Endodermal cell (in vitro differentiated cells): ENCODE data around the gene CNTNAP4. TPM values are rescaled to one million over a fixed set of nuclear protein-coding genes. Genes with fewer than 3 reads are reported as not detected.

Source experiments
- DNase-seq: peaks from one replicate; pipeline ENCODE4 v3.0.0-alpha.2; 2017
- H3K27ac ChIP-seq: 2 replicates; pipeline ENCODE4 v1.5.1; 2013; ENCODE audit warnings: mild to moderate bottlenecking, low read depth, low read length, moderate library complexity
- H3K27me3 ChIP-seq: 2 replicates; pipeline ENCODE4 v1.6.1; 2013; ENCODE audit warnings: mild to moderate bottlenecking, low read length, moderate library complexity; ENCODE audit not compliant: insufficient read depth, control insufficient read depth, poor library complexity, severe bottlenecking
- H3K36me3 ChIP-seq: 2 replicates; pipeline ENCODE4 v1.7.0; 2013; ENCODE audit warnings: mild to moderate bottlenecking, low read length, moderate library complexity; ENCODE audit not compliant: control insufficient read depth, insufficient read depth
- H3K4me1 ChIP-seq: one replicate; pipeline ENCODE4 v1.7.0; 2013; ENCODE audit warnings: low read length; ENCODE audit not compliant: control insufficient read depth, insufficient read depth
- H3K4me3 ChIP-seq: 2 replicates; pipeline ENCODE4 v1.5.1; 2013; ENCODE audit warnings: mild to moderate bottlenecking, low read length, moderate library complexity
- H3K9ac ChIP-seq: 2 replicates; pipeline ENCODE4 v1.6.1; 2013; ENCODE audit warnings: mild to moderate bottlenecking, low read length, moderate library complexity; ENCODE audit not compliant: poor library complexity, severe bottlenecking; ENCODE audit errors: extremely low read depth
- H3K9me3 ChIP-seq: 2 replicates; pipeline ENCODE4 v1.6.1; 2013; ENCODE audit warnings: mild to moderate bottlenecking, low read length, moderate library complexity; ENCODE audit not compliant: control insufficient read depth
- H3K27ac Mint-ChIP-seq: 2 replicates; pipeline ENCODE4 v1.8.0; 2020; ENCODE audit warnings: mixed read lengths
- H3K27me3 Mint-ChIP-seq: 2 replicates; pipeline ENCODE4 v1.8.0; 2021; ENCODE audit warnings: mild to moderate bottlenecking, mixed read lengths; ENCODE audit not compliant: insufficient read depth
- H3K36me3 Mint-ChIP-seq: 2 replicates; pipeline ENCODE4 v1.8.0; 2020; ENCODE audit warnings: low read depth, mixed read lengths
- H3K4me1 Mint-ChIP-seq: 2 replicates; pipeline ENCODE4 v1.8.0; 2020; ENCODE audit warnings: mixed read lengths
- H3K4me3 Mint-ChIP-seq: 2 replicates; pipeline ENCODE4 v1.8.0; 2020; ENCODE audit warnings: mild to moderate bottlenecking, moderate library complexity, mixed read lengths
- H3K9me3 Mint-ChIP-seq: 2 replicates; pipeline ENCODE4 v1.8.0; 2020; ENCODE audit warnings: mild to moderate bottlenecking, mixed read lengths
- CTCF ChIP-seq: fragments of 200-600 bp; sonication (generic); conservative IDR thresholded peaks from 2 replicates; pipeline ENCODE4 v1.5.0; 2021; ENCODE audit warnings: antibody characterized with exemption, mild to moderate bottlenecking
- WGBS, 2 experiments: methylation state at CpG; one replicate each; pipeline versions ENCODE4 v1.1.5 to v1.1.7; 2013; ENCODE audit warnings: missing lambda C conversion rate in 2 of 2, mixed read lengths in 1 of 2; ENCODE audit not compliant: insufficient coverage in 1 of 2, insufficient read length in 1 of 2; 5-methylcytosine and 5-hydroxymethylcytosine counted together
- total RNA-seq, 2 donors: library from RNA; stranded (reverse); fragmentation: NEBNext Ultra II Directional in 1 of 2; extraction: Animal tissue kit (Norgen Biotek cat#: 25700) in 1 of 2; gene quantifications; 2 replicates in 1 of 2; 3 replicates in 1 of 2; pipeline ENCODE4 v1.2.1, GENCODE V29; 2021

Gene CNTNAP4
- total RNA-seq, 2 donors from 2014 or later: 0.24 to 0.55 TPM

- H3K27ac ChIP-seq: no peak overlapping the region
- no peak overlapping the region for H3K4me3 Mint-ChIP-seq
- no peaks in the 10 kb centered on the region for H3K4me1 ChIP-seq
- no peaks in the 10 kb centered on the region for H3K27me3 ChIP-seq
- no peaks in the 10 kb centered on the region for H3K36me3 Mint-ChIP-seq
- no peaks in the 10 kb centered on the region for H3K36me3 ChIP-seq
- no peak for DNase-seq
- no peak overlapping the region for H3K9ac ChIP-seq
- peaks cover 6% of the 10 kb centered on the region for H3K9me3 Mint-ChIP-seq
- no peaks in the 10 kb centered on the region for H3K4me1 Mint-ChIP-seq
- H3K27me3 Mint-ChIP-seq: peaks cover 17% of the 10 kb centered on the region
- no peak for TF ChIP-seq CTCF
- 91 to 100% methylated on average over 3 to 4 of the region's 4 CpGs for WGBS, 2 experiments
- no peak overlapping the region for H3K27ac Mint-ChIP-seq
- H3K4me3 ChIP-seq: no peak overlapping the region
- peaks cover 4% of the 10 kb centered on the region for H3K9me3 ChIP-seq
Observed at GRCh38 chr16:76607317-76607716, 330.1 kb downstream of the CNTNAP4 start.
